8988T (cell line): ENCODE measurements around the gene TSG101.
A peak's percentile ranks its signal among the peaks of the same experiment; 100 is the strongest.

Experiments
- DNase-seq: peaks from one replicate; pipeline ENCODE4 v3.0.0; 2011

Gene TSG101, protein sequence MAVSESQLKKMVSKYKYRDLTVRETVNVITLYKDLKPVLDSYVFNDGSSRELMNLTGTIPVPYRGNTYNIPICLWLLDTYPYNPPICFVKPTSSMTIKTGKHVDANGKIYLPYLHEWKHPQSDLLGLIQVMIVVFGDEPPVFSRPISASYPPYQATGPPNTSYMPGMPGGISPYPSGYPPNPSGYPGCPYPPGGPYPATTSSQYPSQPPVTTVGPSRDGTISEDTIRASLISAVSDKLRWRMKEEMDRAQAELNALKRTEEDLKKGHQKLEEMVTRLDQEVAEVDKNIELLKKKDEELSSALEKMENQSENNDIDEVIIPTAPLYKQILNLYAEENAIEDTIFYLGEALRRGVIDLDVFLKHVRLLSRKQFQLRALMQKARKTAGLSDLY

DNA sequence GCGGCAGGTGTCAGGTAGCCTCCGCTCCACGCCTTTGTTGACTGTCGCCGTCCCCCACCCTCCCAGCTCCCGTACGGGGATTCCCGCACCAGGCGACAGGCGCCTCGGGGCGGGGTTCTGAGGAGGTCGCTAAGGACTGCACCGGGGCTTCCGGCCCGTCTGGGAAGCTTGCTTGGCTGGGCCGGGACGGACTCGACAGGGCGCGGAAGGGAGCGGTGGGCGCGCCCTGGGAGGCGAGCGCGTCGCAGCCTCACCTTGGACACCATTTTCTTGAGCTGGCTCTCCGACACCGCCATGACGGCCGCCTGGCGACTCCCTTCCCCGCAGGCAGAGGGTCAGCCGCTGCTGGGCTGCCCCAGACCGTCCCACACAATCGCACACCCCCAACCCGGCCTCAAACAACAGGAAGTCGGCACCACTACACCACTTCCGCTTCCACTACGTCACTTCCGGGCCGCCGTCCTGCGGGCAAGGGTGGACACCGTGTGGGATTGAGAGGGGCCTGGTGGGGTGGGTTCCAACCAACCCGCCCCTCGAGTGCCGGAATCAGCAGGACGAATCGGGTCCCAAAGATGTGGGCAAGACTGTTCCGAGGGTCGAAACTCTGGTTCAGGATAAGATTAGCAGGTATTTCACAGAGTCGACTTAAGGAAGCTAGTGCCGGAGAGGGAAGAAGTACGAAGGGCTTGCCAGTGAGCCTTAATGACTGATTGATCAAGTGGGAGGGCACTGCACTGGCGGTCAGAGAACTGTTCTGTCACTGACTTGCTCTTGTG is at the start of gene TSG101:
TSG101 (minus strand) TSS at position 422 of the 776 bp plus-strand sequence; CDS start at position 296, 126 bp downstream.
- peak; percentile 85 for DNase-seq

DNA sequence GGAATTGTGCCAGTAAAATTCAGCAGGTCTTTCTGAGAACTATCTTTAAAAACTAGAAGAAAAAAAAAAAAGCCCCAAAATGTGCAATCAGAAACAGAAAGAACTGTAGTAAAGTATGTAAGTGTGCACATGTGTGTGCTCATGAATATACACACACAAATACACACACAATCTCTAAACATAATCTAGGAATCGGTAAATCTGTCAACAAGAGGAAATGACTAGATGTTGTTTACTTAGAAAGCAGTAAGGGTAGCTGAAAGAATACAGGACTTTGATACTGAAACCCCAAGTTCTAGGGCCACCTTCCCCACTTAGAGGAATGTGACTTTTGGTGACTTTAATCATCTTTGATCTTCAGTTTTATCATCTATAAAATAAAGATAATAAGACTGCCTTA is 48.6 kb upstream of the TSG101 start:
- no peak for DNase-seq

DNA sequence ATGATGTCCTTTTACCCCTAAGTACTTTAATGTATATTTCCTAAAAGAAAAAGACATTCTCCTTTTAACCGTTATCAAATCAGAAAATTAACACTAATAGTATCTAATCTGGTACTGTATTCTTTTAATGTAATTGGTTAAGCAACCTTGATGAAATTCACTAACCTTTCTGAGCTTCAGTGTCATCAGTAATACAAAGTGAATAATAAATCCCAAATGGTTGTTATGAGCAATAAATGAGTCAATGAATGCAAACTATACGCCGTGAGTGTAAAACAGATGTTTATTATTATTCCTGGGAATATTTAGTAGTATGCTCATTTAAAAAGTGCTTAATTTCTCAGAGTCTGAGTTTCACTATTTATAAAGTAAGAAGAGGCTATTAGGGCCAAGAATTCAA is 40.3 kb upstream of the TSG101 start:
- DNase-seq, result no peak

DNA sequence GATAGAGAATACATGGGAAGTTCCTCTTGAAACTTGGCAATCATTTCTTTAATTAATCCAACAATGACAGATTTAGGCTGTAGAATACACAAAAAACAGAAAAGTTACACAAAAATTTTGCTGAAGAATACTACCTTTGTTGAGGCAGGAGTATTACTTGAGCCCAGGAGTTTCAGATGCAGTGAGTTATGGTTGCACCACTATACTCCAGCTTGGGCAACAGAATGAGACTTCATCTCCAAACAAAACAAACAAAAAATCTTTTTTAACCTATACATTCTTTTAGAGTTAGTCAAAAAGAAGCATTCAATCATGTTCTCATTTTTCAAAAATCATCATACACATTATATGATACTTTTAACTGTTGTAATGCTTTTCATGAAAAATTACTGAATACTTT is 39.7 kb upstream of the TSG101 start:
- no peak for DNase-seq

DNA sequence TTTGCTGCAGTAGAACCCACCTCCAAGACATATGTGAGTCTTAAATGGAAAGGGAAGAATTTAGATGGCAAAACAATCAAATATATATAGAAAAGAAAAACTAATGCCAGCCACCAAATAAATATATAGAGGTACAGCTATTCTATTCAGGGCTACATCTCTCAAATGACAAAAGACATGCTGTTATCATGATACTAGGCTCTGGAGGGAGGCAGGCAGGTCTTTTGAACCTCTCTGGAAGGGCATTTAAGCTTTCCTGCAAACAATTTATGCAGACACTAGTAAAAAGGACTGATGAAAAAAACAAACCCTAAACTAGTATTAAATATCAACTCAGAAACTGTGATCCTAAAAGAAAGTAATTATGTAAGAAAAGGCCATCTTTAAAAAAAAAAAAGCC is 37.4 kb upstream of the TSG101 start:
- no peak for DNase-seq

DNA sequence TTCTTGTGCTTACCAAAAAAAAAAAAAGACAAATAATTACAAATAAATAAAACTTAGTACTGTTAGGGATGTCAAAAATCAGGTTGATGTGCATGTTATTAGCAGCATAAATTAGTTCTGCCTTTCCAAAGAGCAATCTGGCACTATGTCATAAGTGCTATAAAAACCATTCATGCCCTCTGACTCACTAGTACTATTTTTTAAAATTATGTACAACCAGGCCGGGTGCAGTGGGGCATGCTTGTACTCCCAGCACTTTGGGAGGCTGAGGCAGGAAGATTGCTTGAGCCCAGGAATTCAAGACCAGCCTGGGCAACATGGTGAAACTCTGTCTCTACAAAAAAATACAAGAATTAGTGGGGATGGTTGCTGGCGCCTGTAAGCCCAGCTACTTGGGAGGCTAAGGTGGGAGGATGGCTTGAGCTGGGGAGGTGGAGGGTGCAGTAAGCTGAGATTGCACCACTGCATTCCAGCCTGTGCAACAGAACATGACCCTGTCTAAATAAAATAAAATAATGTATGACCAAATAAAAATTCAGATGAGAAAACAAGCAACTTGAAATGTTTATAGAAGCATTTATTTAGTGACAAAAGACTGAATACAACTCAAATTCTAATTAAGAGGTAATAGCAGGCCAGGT is 36.5 kb upstream of the TSG101 start:
- DNase-seq, result no peak

DNA sequence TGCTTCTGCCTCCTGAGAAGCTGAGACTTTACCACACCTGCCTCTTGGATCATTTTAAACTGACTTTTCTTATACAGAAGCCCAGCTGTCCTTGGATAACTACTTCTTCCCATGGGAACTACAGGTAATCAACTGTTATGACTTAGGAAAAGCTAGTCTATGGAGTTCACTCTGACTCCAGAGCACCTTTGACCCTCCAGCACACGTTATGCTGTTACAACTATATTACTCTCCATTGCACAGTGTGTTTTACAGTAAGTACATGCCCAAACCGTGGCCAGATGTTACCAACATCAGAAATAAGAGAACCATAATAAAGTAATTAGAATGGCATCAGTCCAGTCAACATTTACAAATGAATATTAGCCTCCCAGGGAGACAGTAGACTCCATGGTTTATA is 21.3 kb upstream of the TSG101 start:
- DNase-seq, result no peak

DNA sequence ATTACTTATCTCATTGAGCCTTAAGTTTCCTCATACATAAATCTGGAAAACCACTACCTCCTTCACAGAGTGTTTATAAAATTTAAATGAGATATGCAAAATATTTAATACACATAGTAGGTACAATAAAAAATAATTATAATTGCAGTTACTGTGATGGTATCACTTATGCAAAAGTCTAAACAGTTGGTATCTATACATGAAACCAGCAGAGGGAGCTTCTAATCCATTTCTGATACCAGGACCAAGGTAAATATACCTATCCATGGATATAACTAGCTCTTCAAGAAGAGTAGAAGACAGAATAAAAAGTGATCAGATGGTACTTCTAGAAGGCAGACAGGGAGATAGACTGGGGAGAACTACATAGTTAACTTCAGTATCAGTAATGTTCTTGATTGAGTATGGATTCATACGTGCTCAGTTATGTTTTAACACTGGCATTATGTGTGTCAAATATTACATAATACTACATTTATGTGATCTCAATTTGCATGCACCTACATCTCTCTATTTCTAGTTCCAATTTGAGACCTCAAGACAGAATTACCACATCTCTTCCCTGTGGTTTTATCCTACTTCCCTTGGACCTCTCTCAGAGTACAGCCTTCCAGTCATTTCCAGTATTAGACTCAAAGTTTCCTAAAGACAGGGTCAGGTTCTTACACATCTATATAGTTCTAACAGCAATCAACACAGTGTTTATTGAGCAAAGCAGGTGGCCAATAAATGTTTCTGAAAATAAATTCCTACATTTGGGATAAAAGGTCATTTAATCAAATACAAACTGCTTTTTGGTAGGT is 13.7 kb upstream of the TSG101 start:
- no peak for DNase-seq

DNA sequence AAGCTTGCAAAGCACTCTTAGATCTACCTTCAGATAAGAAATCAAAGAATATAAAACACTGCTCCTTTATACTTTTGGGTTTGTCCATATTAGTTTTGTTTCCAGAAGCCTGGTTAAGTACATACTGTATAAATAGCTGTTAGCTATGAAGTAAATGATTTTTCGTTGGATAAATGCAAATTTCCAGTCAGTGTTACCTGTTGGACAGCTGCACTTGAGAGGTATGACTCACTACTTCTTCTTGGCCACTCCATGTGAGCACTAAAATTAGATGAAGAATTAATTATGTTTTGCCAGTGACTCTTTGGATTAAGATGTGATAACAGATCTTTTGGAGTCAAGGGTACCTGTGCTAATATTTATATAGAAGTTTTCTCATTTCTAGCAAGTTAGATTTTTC is 9.5 kb upstream of the TSG101 start:
- no peak for DNase-seq

DNA sequence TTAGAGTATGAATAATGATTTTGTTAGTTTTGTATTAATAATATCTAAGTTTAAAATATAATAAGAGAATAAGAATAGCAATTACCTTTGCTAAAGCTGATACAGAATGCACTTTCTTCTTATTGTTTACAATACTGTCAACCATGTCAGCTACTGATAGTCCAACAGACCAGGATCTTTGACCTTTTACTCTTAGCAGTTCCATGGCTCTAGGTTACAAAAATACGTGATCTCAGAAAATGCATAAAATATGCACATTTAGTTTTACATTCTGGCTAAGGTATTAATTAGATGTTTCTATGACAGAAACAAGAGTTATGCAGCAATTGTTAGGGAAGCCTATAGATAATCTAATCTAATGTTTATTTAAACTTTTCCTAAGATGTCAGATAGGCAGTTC is 7.5 kb upstream of the TSG101 start:
- no peak for DNase-seq

DNA sequence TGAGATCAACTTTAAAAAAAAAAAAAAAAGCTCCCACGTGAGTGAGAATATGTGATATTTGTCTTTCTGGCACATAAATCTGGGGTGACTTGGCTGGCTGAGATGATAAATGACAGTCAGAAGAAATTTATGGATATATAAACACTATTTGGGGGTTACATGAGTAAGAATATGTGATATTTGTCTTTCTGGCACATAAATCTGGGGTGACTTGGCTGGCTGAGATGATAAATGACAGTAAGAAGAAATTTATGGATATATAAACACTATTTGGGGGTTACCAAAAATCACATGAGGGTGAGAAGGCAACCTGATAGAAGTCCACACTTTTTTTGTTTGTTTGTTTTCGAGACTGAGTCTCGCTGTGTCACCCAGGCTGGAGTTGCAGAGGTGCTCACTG is 6.6 kb upstream of the TSG101 start:
- no peak for DNase-seq

DNA sequence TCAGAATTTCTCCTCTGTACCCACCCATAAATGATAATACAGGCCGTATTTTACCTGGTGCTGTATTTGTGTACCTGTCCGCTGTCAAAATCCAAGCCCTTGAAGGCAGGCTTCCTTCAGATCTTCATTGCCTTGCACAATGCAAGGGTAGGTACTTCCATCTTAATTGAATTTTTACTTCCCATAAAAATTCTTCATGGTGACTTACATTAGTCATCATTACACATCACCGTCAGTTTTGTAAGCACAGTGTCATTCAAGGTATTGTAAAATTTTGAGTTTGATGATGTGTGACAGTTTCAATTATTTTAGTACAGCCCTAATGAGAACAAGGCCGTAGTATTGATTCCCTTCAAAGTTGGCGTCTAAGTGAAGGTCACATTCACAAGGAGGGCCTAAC is 770 bp upstream of the TSG101 start:
- DNase-seq, result no peak

DNA sequence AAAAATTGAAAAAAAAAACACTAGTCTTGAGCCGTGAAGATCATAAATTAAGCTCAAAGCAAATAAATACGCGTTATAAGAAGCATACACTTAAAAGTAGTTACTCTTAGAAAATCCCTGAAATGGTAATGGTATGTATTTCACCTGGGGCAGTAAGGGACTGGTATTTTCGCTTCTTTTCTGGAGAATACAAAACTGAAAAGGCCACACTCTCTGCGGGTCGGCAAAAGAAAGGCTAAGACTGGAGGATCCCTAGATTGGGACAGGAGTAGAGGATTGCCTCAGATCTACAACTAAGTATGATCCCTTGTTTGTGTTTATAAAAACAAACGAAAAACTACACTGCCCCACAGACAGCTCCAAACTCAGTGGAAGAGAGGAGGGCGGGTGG is 617 bp downstream of the TSG101 start:
- no peak for DNase-seq

DNA sequence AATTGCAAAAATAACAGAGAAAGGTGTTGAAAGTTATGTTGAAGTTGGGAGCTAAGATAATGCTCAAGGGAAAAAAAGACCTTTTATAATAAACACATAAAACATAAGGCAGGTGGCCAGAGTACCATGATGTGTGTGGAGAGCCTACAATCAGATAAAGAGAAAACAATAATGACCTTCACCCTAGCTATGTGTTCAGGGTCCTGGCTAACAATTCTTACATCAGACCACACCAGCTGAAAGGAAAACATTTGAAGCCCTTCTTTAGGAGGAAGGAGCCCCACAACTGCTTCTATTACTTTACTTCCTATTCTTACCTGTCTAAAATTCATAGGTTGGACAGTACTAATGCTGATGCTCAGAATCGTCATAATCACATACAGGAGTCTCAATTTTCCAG is 2.5 kb downstream of the TSG101 start:
- DNase-seq, result no peak

DNA sequence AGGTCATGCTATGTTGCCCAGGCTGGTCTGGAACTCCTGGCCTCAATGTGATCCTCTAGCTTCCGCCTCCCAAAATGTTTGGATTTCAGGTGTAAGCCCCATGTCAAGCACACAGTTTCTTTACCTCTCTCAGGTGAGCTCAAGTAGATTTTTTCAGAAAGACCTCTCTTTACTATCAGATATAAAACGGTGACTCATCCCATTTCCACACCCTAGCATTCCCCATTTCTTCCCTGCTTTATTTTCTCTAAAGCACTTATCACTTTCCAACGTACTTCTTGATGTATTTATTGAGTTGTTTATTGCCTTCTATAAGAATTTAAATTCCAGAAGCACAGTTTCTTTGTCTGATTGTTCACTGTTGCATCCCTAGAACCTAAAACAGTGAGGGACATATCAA is 3.7 kb downstream of the TSG101 start:
- DNase-seq, result no peak

DNA sequence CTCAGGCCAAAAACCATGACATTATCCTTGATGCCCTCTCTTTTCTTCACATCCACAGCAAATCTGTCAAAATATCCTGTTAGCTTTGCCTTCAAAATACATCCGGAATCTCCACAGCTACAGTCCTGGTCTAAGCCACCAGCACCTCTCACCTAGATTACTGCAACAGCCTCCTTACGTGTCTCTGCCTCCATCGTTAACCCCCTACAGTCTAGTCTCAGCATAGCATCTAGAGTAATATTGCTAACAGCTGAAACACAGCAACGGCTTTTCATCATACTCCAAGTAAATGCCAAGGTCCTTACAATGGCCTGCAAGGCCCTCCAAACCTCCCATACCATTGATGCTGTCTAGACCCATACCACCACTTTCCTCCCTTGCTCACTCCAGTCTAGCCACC is 4.4 kb downstream of the TSG101 start:
- no peak for DNase-seq

DNA sequence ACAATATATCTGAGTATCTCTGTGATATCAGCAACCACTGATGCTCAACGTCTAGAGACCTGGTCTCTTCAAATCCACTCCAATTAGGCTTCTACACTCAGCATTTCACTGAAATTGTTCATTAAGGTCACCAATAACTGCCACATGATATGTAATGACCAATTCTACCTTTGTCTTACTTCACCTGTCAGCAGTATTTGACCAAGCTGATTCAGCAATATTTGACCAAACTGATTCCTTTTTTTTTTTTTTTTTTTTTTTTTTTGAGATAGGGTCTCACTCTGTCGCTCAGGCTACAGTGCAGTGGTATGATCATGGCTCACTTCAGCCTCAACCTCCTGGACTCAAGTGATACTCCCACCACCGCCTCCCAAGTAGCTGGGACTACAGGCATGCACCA is 5.6 kb downstream of the TSG101 start:
- DNase-seq, result no peak

DNA sequence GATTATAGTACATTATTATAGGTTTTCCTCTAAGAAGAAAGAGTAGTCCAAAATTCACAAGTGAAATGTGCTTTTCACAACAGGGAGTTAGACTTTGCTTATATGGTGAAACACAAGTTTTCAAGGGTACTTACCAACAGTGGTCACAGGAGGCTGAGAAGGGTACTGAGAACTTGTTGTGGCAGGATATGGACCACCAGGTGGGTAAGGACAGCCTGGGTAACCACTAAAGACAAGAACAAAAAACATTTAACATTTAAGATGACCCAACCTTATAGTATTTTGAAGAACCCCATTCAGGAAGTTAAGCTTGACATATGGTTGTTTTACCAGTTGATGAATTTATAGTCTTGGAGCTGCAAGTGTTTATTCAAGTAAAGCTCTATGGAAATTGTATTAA is 24.4 kb downstream of the TSG101 start:
- DNase-seq, result no peak

DNA sequence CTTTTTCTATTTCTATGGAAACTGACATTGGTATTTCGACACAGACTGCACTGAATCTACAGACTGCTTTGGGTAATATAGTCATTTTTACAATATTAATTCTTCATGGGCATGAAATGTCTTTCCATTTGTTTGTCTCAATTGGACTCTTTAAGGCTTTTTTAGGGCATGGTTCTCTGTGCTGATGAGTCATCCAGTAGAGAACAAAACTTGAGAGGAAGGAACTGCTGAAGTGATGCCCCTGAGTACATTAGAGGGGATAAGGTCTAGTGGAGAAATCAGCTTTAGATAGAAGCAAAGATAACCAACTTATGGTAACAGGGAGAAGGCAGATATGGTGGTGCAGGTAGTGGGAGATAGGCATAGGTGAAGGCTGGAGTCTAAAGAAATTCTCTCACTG is 25.1 kb downstream of the TSG101 start:
- DNase-seq, result no peak

DNA sequence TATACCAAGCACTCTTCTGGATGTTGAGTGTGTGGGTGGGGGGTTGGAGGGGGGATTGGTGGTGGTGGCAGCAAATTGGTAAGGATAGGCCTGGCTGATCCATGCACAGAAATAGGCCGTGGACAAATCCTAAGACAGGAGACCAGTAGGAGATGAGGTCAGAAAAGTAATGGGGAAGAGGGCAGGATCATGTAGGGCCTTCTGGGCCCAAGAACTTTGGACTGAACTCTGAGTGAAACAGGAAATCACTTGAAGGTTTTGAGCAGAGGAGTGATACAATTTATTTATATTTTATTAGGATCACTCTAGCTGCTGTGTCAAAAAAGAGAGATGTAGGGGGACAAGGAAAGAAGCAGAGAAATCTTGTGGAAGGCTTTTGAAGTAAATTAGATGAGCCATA is 28.7 kb downstream of the TSG101 start:
- DNase-seq, result no peak

DNA sequence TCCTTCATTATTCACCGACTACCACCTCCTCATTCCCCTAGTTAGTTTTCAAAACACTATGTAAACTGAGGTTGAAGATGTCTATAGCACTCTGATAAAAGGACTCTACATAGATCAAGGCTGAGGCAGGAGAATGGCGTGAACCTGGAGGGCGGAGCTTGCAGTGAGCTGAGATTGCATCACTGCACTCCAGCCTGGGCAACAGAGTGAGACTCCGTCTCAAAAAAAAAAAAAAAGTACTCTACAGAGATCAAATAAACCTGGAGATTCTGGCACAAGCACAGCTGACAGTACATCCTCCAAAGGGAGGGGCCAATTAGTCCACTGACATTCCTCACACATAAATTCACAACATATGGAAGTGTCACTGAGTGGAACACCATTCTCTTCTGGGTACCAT is 31.0 kb downstream of the TSG101 start:
- no peak for DNase-seq

DNA sequence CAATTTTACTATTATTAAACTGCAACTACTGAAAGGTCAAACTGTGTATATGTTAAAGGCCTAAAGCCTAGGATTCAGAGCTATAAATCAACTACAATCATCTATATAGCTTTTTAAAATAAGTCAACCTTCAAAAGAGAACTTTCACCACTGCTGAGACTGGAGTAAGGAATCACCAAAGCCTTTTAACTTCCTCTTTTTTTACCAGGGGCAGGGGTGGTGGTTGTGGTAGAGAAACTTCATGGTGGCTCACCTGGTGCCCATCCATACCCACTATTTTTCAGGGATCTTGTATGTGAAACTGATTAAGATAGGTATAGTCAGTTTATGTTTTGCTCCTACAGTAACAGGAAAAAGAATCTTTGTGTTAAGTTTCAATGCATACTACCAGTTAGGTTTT is 31.5 kb downstream of the TSG101 start:
- DNase-seq, result no peak

DNA sequence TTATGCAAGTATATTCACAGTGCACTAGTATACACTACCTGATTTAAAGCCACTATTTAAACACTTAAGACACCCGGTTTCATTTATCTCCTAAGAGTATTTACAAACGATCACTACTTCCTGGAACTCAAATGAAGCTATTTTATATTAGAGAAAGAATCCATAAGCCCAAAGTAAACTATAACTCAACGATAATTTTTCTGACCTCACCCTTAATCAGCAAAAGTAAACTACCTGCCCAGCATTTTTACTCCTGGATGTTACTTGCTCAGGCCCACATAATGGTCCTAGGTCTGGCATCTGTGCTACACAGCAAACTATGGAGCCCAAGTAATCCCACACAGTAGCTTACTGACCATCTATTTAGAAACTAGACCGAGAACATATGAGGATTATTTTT is 33.4 kb downstream of the TSG101 start:
- no peak for DNase-seq
